NCI-H2029 (cell line): ENCODE data around the gene CDC73.
A peak's percentile ranks its signal among the peaks of the same experiment; 100 is the strongest.
"Not testable (repeated sequence)": the region's sequence is repeated elsewhere in the genome, so short reads cannot be mapped to it uniquely, and the experiment has no call there.

ENCODE experiments used
- DNase-seq: peaks from one replicate; lab custom pipeline; 2025; lab: John Stamatoyannopoulos, UW

The CDC73 gene

GRCh38 chr1:193181536-193181935, 59.7 kb downstream of the CDC73 start:
- no peak for DNase-seq

DNA sequence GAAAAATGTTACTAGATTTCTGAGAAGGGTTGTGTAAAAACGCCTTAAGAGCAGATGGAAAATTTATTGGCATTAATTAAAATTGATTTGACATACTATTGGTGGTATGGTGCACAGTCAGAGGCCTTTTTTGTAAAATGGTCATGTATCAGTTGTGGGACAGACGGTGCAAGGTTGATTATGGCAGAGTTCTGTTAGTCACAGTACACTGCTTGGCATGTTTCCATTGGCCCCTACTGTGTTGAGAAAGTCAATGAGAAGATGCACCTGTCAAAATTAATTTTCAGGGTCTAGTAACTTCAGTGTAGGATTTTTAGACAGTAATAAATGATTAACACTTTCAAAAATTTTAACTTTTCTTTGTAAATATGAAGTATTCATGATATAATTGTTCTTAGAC, 60.2 kb downstream of the CDC73 start:
- no peak for DNase-seq

GRCh38 chr1:193183019-193183627, 61.3 kb downstream of the CDC73 start:
- peak; percentile 48 for DNase-seq

- DNase-seq, result no peak
These were observed 62.9 kb downstream of the CDC73 start for GRCh38 chr1:193184776-193185175.

DNA sequence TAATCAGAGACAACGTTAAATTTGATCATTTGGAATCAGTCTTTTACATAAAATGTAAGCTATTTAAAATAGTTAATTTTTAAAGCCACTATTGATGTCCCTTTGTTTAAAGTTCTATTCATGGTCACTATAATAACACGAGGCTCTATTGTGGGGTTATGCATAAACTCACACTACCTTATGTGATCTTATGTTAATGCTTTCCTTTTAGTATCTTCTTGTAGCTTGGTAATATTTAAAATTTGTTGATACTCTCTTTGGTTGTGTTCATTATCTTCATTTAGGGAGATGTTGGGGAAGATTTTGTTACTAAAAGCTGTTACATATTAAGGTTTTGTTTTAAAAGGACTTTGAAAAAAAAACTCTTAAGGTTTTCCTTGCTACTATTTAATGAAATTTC, 63.4 kb downstream of the CDC73 start:
- no peak for DNase-seq

DNA sequence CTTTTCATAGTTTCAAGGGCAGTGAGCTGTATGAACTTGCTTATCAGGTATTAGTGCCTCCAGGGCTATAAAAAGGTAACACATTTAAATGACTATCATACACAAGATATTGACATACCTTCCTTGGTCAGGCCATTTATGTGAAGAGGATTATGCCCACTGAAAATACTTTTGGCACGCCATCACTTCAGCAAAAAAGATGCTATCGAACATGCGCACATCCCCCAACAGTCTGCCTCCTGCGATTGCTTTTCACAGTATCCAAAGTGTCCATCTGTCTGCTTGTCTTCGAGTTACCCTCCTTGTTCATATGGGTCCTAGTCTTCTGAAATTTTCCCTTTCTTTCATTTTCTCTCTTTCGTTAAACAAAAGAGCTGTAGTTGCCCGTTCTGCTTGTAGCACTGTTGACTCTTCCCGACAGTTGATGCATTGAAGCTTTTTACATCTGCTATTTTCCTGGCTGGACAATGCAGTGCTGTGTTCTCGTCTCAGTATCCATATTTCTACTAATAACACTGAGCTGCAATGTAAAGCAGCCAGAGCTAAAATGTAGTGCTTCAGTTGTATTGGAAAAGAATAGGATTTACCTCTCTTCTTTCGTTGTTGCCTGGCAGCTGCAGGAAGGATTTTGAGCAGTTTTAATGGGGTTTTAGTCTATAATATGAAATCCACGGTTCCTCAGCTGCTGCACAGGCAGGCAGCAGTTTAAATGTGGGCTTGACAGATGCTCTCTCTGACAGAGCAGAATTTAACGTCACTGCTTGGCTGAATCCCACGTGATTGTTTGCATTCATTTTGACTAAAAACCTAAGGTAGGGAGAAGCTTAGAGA, 64.3 kb downstream of the CDC73 start, which contains the start of gene B3GALT2:
B3GALT2 (minus strand) TSS at position 713 of the 831 bp plus-strand sequence. CDS start 5,051 bp downstream, outside the sequence.
- DNase-seq, result peak; percentile 38

DNA sequence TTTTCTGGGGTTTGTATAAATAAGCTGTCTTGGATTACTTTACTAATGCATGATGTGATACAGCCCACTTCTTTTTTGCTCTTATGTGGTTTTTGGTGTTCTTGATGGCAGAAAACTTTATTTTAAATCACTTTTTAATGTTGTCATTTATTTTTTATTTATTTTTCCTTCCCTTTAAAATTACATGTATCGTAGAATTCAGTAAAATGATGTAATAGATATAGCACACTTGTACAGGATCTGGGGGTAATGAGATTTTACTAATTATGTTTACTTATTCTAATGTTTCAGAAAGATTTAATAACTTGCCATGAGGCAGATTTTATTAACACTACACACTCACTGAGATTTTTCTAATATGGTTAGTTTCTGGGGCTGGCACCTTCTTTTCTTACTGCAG, 65.3 kb downstream of the CDC73 start:
- no peak for DNase-seq

DNA sequence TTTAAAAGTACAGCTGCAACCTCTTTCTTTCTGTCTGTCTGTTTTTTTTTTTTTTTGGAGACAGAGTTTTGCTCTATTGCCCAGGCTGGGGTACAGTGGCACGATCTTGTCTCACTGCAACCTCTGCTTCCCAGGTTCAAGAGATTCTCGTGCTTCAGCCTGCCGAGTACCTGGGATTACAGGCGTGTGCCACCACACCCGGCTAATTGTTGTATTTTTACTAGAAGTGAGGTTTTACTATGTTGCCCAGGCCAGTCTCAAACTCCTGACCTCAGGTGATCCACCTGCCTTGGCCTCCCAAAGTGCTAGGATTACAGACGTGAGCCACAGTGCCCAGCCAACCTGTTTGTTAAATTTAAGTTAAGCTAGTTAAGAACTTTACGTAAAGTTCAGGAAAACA, 67.1 kb downstream of the CDC73 start:
- DNase-seq, result not testable (repeated sequence)

DNA sequence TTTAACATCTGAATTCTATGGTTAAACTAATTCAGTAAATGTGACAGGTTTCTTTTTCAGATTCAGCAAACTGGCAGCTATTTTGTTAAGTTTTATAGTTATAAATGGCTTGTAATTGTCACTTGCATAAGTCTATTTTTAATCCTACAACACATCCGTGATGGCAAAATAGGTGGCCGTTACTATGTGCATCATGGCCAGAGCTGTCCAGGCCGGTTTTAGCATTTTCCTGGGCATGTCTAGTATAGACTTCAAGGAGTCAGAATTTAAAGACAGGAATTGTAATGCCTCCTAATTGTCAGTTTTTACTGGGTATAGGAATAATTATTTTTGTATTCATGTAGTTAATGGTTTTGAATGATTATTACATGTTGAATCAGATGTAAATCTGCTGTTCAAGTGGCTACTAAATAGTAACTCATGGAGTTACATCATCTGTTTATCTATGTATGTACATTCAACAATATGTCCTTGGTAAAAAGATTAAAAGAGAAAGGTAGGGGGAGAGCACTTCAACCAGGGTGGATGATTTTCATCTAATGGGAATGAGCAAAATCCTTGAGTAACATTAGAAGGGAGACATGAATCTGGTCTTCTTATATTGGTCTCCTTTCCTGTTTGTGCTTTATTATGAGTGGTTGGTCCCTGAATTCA, 67.7 kb downstream of the CDC73 start:
- DNase-seq, result no peak

DNA sequence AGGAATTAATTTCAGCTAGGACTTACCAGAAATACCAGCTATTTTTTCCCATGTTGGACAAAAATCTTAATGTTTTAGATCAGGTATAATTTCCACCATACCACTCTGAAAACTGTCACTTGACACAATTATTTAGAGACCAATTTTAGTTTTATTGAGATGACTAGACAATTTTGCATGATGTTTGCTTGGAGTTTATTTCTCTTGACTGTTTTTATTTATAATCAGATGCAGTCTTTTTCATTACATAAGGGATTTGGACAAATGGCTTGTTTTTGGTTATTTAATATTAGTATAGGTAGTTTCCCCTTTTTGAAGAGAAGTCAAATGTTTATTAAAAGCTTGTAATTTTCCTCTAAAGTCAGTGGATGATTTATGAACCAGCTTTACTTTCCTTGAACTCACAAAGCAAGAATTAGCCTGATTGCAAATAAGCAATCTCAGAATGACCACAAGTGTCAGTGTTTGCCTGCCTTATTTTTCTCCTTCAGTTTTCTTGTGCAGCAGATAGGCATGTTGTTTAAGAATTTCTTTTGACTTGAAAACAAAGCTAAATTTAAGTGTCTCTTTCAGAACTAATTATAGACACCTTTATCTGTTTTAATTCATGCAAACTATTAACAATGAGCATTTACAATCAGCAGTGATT, 68.4 kb downstream of the CDC73 start:
- DNase-seq, result no peak

- no peak for DNase-seq
These were observed 70.8 kb downstream of the CDC73 start for GRCh38 chr1:193192586-193192985.

DNA sequence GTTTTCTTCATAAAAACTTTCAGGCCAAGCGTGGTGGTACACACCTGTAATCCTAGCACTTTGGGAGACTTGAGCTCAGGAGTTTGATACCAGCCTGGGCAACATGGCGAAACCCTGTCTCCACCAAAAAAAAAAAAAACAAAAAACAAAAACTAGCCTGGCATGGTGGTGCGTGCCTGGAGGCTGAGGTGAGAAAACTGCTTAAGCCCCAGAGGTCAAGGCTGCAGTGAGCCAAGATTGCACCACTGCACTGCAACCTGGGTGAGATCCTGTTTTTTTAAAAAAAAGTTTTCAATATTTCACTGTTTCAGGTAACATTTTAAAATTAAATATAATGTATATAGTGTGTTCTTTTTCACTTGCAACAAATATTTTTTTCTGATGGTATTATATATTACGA, 78.1 kb downstream of the CDC73 start:
- DNase-seq, result no peak

- no peak for DNase-seq
These were observed 79.2 kb downstream of the CDC73 start for GRCh38 chr1:193201021-193201420.

DNA sequence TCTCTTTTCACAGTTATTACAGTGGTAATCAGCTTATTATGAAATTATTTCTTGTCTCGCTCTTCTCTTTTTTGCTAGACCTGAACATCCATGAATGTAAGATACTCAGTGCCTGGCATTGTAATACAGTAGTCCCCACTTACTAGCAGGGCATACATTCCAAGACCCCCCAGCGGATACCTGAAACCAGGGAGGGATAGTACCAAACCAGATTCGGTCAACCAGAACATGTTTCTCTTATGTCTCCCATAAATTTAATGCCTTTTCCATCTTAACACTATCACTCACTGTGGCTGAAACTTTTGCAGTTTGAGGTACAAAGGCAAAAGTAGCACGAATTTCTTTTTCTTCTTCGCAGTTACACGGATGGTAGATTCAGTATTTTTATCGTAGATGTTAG, 89.2 kb downstream of the CDC73 start:
- no peak for DNase-seq

DNA sequence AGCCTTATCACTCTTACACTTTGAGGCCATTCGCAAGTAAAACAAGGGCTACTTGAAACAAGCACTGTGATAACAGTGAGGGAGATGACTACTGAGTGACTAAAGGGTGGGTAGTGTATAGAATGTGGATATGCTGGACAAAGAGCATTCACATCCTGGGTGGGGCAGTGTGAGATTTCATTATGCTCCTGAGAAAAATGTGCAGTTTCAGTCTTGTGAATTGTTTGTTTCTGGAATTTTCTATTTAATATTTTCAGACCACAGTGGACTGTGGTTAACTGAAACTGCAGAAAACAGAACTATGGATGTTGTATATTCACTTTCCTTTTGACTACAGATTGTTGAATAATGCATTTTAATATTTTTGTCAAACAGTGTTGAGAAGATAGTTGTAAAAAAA, 89.7 kb downstream of the CDC73 start:
- no peak for DNase-seq

DNA sequence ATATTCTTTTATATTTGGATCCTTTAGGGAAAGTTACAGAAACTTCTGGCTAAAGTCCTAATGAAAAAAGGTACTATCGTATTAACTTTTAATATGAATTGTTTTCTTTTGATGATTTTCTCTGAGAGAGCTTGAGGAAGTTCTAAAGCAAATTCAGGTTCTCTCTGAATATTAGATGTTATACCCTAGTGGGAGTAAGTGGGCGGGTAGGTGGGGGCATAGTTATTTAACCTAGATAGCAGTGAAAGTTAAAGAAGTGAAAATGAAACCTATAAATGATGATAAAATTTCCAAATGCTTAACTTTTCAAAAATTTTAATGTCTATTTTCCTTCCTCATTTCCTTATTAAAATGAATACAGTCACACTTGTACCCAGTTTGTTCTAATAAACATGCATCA, 90.8 kb downstream of the CDC73 start:
- DNase-seq, result no peak

DNA sequence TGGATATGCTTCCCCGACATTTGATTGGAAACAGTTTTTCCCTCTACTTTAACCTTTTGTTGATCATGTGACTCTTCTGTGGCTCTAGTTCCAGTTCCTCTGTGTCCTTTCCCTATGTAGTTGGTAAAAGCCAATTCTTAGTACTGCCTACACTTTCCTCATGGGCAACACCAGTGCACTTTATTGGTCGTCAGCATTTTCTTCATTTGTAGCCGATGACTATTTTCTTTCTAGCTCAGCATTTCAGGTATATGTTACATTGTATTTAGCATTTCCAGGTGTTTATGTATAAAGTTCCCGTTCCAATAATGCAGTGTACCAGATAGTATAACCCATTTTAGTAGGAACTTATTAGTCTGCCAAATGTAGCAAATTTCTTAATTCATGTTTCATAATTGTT, 92.2 kb downstream of the CDC73 start:
- DNase-seq, result no peak

DNA sequence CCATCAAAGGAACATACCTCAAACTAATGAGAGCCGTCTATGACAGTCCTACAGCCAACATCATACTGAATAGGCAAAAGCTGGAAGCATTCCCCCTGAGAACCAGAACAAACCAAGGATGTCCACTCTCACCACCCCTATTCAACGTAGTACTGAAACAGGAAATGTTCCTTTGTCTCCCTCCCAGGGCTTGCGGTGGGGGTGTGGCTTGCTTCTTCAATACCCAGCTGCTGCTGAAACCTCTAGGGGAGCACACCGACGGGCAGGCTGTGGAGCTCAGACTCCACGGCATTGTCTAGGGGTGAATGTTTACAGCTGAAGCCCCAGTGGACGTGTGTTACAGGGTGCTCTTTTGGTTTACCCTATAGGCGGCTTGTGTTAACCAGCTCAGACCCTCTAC, 95.1 kb downstream of the CDC73 start:
- no peak for DNase-seq

- DNase-seq, result no peak
These were observed 97.6 kb downstream of the CDC73 start for GRCh38 chr1:193219391-193219790.

GRCh38 chr1:193221651-193222050, 99.8 kb downstream of the CDC73 start:
- no peak for DNase-seq

- no peak for DNase-seq
These were observed 100.3 kb downstream of the CDC73 start for GRCh38 chr1:193222056-193222615.

GRCh38 chr1:193229136-193229535, 107.3 kb downstream of the CDC73 start:
- DNase-seq, result no peak
